ENCODE results near the gene NELFA.

NELFA gene

DNA sequence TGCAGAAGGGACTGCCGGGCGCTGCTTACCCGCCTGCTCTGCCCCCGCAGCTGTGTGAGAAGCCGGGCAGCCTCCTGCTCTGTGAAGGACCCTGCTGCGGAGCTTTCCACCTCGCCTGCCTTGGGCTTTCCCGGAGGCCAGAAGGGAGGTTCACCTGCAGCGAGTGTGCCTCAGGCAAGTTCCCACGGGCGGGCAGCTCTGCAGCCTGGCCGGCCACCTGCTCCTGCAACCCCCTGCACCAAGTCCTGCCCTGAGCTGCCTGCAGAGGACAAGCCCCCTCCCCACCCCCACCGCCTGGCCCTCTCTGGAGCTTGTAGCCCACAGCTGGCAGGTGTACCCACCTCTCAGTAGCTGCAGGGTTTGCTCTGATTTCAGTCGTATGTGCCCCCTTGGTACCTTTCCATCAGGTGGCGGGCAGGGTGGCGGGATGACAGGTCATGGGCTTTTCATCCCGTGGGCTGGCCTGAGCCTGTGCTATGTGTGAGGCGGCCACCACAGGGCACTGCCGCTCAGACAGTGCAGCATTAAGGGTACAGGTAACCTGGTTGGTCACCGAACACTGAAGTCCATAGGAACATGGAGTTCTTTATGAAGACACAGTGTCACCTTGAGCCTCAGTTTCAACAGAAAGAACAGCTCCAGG is 56.6 kb downstream of the NELFA start:
- no peak overlapping the region for H3K4me3 ChIP-seq (ENCODE audit: low read length)
- no peak overlapping the region for H2AFZ ChIP-seq (ENCODE audit: low read depth, low read length)
- H3K79me2 ChIP-seq (ENCODE audit: low read length): peaks cover under 1% of the 10 kb centered on the region; the same call in 1 of the 2 replicates
- no peak overlapping the region for H3K27ac ChIP-seq (ENCODE audit: low read length)
- H3K4me1 ChIP-seq (ENCODE audit: low read length): no peaks in the 10 kb centered on the region
- H3K9me3 ChIP-seq (ENCODE audit: insufficient read depth, low read length): no peaks in the 10 kb centered on the region
- no peak for TF ChIP-seq EZH2phosphoT487 (IDR thresholded peaks at IDR 0.05; ENCODE audit: low read depth)
- TF ChIP-seq, protein P1, sequence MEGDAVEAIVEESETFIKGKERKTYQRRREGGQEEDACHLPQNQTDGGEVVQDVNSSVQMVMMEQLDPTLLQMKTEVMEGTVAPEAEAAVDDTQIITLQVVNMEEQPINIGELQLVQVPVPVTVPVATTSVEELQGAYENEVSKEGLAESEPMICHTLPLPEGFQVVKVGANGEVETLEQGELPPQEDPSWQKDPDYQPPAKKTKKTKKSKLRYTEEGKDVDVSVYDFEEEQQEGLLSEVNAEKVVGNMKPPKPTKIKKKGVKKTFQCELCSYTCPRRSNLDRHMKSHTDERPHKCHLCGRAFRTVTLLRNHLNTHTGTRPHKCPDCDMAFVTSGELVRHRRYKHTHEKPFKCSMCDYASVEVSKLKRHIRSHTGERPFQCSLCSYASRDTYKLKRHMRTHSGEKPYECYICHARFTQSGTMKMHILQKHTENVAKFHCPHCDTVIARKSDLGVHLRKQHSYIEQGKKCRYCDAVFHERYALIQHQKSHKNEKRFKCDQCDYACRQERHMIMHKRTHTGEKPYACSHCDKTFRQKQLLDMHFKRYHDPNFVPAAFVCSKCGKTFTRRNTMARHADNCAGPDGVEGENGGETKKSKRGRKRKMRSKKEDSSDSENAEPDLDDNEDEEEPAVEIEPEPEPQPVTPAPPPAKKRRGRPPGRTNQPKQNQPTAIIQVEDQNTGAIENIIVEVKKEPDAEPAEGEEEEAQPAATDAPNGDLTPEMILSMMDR (IDR thresholded peaks at IDR 0.05; ENCODE audit: low read depth, low read length): no peak
- H3K9ac ChIP-seq (ENCODE audit: low read length): no peak overlapping the region
- 0 out of 2 replicates have a peak, but pooled peaks cover under 1% of the 10 kb centered on the region for H4K20me1 ChIP-seq (ENCODE audit: insufficient read depth, low read length)
- peaks cover 69% of the 10 kb centered on the region for H3K36me3 ChIP-seq (replicated peaks; ENCODE audit: low read depth, low read length)
- no peak overlapping the region for H3K4me2 ChIP-seq (ENCODE audit: low read length)
- no peaks in the 10 kb centered on the region for H3K27me3 ChIP-seq (ENCODE audit: low read depth, low read length)

- Histone ChIP-seq H3K4me1 (ENCODE audit: low read length) (no peaks in the 10 kb centered on the region), H3K4me3 (ENCODE audit: low read length) (no peak overlapping the region), H3K27ac (ENCODE audit: low read length) (no peak overlapping the region), H2AFZ (ENCODE audit: low read depth, low read length) (no peak overlapping the region), H3K27me3 (ENCODE audit: low read depth, low read length) (no peaks in the 10 kb centered on the region), H3K79me2 (ENCODE audit: low read length) (peaks cover 7% of the 10 kb centered on the region), H4K20me1 (ENCODE audit: insufficient read depth, low read length) (peaks cover 5% of the 10 kb centered on the region; the same call in 1 of the 2 replicates), H3K9ac (ENCODE audit: low read length) (no peak overlapping the region), H3K36me3 (replicated peaks; ENCODE audit: low read depth, low read length) (peaks cover 65% of the 10 kb centered on the region), H3K4me2 (ENCODE audit: low read length) (no peak overlapping the region), H3K9me3 (ENCODE audit: insufficient read depth, low read length) (no peaks in the 10 kb centered on the region)
- no peak for TF ChIP-seq EZH2phosphoT487 (IDR thresholded peaks at IDR 0.05; ENCODE audit: low read depth)
- TF ChIP-seq, protein P1 (IDR thresholded peaks at IDR 0.05; ENCODE audit: low read depth, low read length): no peak
Measured at GRCh38 chr4:1950369-1950768, 58.4 kb downstream of the NELFA start.

GRCh38 chr4:1948892-1949436 is 59.8 kb downstream of the NELFA start:
- TF ChIP-seq EZH2phosphoT487 (IDR thresholded peaks at IDR 0.05; ENCODE audit: low read depth): no peak
- TF ChIP-seq, protein P1 (IDR thresholded peaks at IDR 0.05; ENCODE audit: low read depth, low read length): no peak
- Histone ChIP-seq H4K20me1 (ENCODE audit: insufficient read depth, low read length) (peaks cover 5% of the 10 kb centered on the region; the same call in 1 of the 2 replicates), H3K4me3 (ENCODE audit: low read length) (no peak overlapping the region), H3K27ac (ENCODE audit: low read length) (no peak overlapping the region), H3K27me3 (ENCODE audit: low read depth, low read length) (no peaks in the 10 kb centered on the region), H3K36me3 (replicated peaks; ENCODE audit: low read depth, low read length) (peaks cover 62% of the 10 kb centered on the region), H3K9me3 (ENCODE audit: insufficient read depth, low read length) (no peaks in the 10 kb centered on the region), H2AFZ (ENCODE audit: low read depth, low read length) (no peak overlapping the region), H3K9ac (ENCODE audit: low read length) (no peak overlapping the region), H3K4me2 (ENCODE audit: low read length) (no peak overlapping the region), H3K79me2 (ENCODE audit: low read length) (peaks cover 12% of the 10 kb centered on the region), H3K4me1 (ENCODE audit: low read length) (no peaks in the 10 kb centered on the region)

DNA sequence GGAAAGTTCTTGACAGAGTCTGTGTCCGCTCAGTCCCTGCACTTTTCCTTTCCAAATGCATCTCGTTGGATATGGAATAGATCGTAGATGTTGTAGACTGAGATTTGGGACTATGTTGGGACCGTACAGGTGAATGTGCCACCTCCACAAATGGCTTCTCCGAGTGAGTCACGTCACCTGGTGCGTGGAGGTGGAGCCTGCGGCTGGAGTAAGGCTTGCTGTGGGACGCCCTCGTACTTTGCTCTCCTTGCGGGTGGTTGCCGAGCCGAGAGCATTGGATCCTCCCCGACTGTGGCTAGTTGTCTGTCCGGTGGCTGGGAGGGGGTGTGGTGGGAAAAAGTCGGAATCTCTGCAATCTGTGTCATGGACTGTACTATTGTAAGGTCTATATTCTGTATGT is 60.5 kb downstream of the NELFA start:
- Histone ChIP-seq H3K79me2 (ENCODE audit: low read length) (peaks cover 18% of the 10 kb centered on the region), H3K27me3 (ENCODE audit: low read depth, low read length) (no peaks in the 10 kb centered on the region), H4K20me1 (ENCODE audit: insufficient read depth, low read length) (peaks cover 5% of the 10 kb centered on the region; the same call in 1 of the 2 replicates), H3K9me3 (ENCODE audit: insufficient read depth, low read length) (no peaks in the 10 kb centered on the region), H3K4me1 (ENCODE audit: low read length) (no peaks in the 10 kb centered on the region), H3K9ac (ENCODE audit: low read length) (no peak overlapping the region), H3K4me2 (ENCODE audit: low read length) (no peak overlapping the region), H2AFZ (ENCODE audit: low read depth, low read length) (no peak overlapping the region), H3K36me3 (replicated peaks; ENCODE audit: low read depth, low read length) (peaks cover 63% of the 10 kb centered on the region), H3K27ac (ENCODE audit: low read length) (no peak overlapping the region), H3K4me3 (ENCODE audit: low read length) (no peak overlapping the region)
- no peak for TF ChIP-seq EZH2phosphoT487 (IDR thresholded peaks at IDR 0.05; ENCODE audit: low read depth)
- TF ChIP-seq, protein P1 (IDR thresholded peaks at IDR 0.05; ENCODE audit: low read depth, low read length): no peak

Data from OCI-LY3 (cell line).